GM12872 (cell line): Measurements from ENCODE around the gene C20orf141.

Experiments
- CTCF ChIP-seq: IDR thresholded peaks from 3 replicates; pipeline ENCODE4 v1.5.1; 2011; ENCODE audit warnings: low read depth, mild to moderate bottlenecking, low read length, moderate library complexity; ENCODE audit not compliant: insufficient read depth

Gene C20orf141

DNA sequence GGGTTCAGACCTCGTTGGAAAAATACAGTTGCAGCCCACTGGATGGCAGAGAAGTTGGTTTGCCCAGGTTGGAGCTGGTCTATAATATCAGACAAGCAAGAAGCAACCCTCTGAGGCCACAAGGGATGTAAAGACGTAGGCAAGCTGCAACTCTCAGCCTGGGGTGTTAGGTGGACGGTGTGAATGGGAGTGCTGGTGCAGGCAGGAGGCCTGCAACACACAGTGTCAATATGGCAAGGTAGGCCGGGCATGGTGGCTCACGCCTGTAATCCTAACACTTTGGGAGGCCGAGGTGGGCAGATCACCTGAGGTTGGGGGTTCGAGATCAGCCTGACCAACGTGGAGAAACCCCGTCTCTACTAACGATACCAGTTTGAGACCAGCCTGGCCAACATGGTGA, 36.3 kb downstream of the C20orf141 start:
- TF ChIP-seq CTCF, result no peak

- TF ChIP-seq CTCF, result no peak
Observed at GRCh38 chr20:2858591-2858990, 43.8 kb downstream of the C20orf141 start.

DNA sequence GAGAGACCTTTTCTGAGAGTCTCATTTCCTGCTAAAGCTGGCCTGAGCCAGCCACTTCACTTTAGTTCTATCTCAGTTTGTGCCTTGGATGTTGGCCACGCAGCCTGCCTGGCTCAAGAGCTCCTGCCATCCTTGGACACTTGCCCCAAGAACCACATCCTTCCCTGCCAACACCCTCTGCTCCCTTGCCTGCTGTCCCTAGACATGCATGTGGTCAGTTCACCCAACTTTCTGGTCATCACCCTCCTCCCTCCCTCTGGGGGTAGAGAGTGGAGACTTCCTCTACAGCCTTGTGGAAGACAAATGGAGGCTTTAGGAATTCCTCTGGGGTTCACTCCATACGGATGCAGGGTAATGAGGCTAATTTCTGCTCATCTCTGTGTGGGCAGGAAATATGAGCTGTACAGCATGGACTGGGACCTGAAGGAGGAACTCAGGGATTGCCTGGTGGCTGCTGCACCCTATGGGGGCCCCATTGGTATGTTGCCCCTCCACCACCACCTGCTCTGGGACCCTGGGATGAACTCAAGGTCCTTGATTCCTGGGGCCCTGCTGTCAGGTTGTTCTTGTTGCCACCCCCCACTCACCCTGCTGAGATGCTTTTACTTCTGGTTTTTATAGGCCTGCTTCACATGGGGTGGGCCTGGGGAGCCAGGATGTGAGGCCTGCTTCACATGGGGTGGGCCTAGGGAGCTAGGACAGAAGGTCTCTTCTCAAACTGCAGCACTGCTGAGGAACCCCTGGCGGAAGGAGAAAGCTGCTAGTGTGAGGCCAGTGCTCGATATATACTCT, 44.7 kb downstream of the C20orf141 start:
- no peak for TF ChIP-seq CTCF

DNA sequence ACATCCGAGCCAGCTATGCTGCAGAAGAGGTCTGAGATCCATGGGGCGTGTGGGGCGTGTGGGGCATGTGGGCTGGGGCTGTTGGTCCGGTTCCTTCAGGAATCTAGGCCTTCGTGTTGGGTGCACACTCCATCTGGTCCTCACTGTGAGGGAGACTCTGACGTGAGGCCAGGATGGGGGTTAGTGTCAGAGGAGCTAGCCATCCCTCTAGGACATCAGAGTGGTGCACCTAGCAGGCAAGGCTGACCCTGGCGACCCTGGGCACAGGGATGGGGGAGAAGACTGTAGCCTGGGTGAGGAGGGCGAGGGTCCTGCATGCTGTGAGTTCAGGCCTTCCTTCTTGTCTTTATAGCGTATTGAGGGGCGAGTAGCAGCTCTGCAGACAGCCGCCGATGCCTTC, 49.8 kb downstream of the C20orf141 start:
- no peak for TF ChIP-seq CTCF

GRCh38 chr20:2865101-2865500, 50.3 kb downstream of the C20orf141 start:
- no peak for TF ChIP-seq CTCF
